ENCODE results near the gene GDAP1L1. TPM values are rescaled to one million over a fixed set of nuclear protein-coding genes. Genes with fewer than 3 reads are reported as not detected.

The GDAP1L1 gene
- total RNA-seq, 1 donor from 2014 or later: 0.26 TPM

DNA sequence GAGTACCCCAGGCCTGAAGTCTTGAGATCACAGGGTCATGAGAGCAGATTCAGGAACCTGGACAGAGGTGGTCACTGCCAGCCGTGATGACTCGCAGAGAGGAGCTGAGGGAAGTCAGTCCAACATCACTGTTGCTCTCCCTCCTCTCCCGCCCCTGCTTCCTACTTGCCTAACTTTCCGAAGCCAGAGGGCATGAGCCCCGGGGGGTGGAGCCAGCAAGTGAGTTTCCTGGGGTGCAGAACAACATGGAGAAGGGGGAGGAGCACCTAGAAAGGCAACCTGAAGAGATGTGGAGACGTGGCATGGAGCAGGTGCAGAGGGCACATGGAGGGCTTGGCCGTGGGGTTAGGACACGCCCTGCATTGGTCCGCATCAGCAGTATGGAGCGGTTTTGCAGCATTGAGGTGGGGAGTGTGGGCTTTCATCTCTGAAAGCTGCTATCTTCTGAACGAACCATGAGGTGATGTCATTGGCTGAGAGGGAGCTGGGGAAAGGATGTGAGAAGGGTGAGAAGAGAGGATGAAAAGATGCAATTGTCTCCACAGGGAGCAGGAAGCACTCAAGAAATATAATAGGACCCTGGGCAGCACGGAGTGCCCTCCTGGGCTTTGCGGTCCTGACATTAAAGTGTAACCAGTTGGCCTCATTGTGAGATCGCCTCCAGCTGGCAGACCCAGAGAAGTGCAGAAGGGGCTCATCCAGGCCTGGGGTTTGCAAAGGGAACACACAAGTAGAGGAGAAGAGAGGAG is 25.0 kb downstream of the GDAP1L1 start:
- no peak overlapping the region for H3K9ac ChIP-seq
- H3K79me2 ChIP-seq (ENCODE audit: low read depth): no peaks in the 10 kb centered on the region

DNA sequence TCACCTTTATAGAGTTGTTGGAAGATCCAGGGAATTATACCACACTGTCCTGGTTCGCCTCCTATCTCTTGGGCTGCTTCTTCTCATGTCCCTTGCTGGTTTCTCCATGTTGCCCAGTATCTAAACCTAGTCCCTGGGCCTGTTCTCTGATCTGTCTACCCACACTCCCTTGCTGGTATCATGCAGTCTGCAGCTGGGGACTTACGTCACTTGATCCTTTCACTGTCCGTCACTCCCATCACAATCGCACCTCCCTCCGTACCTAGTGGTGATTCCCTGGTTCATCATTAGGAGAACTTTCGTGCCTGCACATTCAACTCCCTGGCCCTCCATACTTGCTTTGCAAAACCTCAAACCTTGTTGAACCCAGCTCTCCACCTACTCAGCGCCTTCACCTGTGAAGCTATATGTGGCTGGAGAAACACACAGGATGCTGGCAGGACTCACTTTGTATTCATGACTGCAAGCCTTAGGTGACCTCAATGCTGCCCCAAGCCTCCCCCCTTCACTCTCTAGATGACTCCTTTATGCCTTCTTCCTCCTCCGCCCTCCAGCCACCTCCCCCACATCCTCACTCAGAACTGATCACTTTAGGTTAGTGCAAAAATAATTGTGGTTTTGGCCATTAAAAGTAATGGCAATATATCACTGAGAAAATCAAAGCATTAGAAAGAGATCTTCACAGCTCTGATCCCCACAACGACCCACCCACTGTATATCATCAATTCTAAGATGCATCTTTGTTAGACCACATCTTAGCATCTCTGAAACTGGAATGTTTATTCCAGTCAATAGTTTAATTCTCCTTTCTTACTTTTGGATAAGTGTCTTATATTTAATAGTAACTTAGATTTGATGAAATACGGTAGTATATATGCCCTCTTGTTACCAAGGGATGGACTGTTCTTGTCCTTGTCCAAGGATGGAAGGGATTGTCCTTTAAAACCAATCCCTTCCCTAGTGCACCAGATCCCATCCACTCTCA is 26.4 kb downstream of the GDAP1L1 start:
- H4K20me1 ChIP-seq (ENCODE audit: low read depth): no peaks in the 10 kb centered on the region
- H3K4me3 Mint-ChIP-seq: no peak overlapping the region
- TF ChIP-seq EZH2phosphoT487 (IDR thresholded peaks at IDR 0.05) (no peak), EZH2 (IDR thresholded peaks at IDR 0.05) (no peak)
- TF ChIP-seq, protein P1, sequence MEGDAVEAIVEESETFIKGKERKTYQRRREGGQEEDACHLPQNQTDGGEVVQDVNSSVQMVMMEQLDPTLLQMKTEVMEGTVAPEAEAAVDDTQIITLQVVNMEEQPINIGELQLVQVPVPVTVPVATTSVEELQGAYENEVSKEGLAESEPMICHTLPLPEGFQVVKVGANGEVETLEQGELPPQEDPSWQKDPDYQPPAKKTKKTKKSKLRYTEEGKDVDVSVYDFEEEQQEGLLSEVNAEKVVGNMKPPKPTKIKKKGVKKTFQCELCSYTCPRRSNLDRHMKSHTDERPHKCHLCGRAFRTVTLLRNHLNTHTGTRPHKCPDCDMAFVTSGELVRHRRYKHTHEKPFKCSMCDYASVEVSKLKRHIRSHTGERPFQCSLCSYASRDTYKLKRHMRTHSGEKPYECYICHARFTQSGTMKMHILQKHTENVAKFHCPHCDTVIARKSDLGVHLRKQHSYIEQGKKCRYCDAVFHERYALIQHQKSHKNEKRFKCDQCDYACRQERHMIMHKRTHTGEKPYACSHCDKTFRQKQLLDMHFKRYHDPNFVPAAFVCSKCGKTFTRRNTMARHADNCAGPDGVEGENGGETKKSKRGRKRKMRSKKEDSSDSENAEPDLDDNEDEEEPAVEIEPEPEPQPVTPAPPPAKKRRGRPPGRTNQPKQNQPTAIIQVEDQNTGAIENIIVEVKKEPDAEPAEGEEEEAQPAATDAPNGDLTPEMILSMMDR (IDR thresholded peaks at IDR 0.05): no peak
- no peaks in the 10 kb centered on the region for H3K27me3 ChIP-seq
- H3K9ac ChIP-seq: no peak overlapping the region
- no peaks in the 10 kb centered on the region for H3K36me3 Mint-ChIP-seq
- no peaks in the 10 kb centered on the region for H3K9me3 ChIP-seq (ENCODE audit: low read depth)
- no peak overlapping the region for H3K27ac ChIP-seq
- no peak overlapping the region for H3K27ac Mint-ChIP-seq
- H3K27me3 Mint-ChIP-seq (ENCODE audit: insufficient read depth, low read depth): peaks cover 3% of the 10 kb centered on the region
- H3K79me2 ChIP-seq (ENCODE audit: low read depth): no peaks in the 10 kb centered on the region
- H2AFZ ChIP-seq (replicated peaks): no peak overlapping the region
- no peaks in the 10 kb centered on the region for H3K4me1 ChIP-seq
- DNase-seq (ENCODE audit: low spot score): no peak
- H3K4me2 ChIP-seq: no peak overlapping the region
- no peak overlapping the region for H3K4me3 ChIP-seq
- no peaks in the 10 kb centered on the region for H3F3A ChIP-seq (ENCODE audit: low read depth)
- no peaks in the 10 kb centered on the region for H3K4me1 Mint-ChIP-seq
- H3K9me3 Mint-ChIP-seq: peaks cover 2% of the 10 kb centered on the region
- H3K36me3 ChIP-seq: no peaks in the 10 kb centered on the region

More for the DNA sequence above, 25.0 kb downstream of the GDAP1L1 start:
- H3K27ac Mint-ChIP-seq: no peak overlapping the region
- H4K20me1 ChIP-seq (ENCODE audit: low read depth): no peaks in the 10 kb centered on the region
- H3K27ac ChIP-seq: no peak overlapping the region
- H2AFZ ChIP-seq (replicated peaks): no peak overlapping the region
- TF ChIP-seq EZH2phosphoT487 (IDR thresholded peaks at IDR 0.05): no peak
- TF ChIP-seq, protein P1 (IDR thresholded peaks at IDR 0.05): peak; percentile 59
- no peak overlapping the region for H3K4me2 ChIP-seq
- no peaks in the 10 kb centered on the region for H3F3A ChIP-seq (ENCODE audit: low read depth)
- no peaks in the 10 kb centered on the region for H3K4me1 ChIP-seq
- no peaks in the 10 kb centered on the region for H3K9me3 ChIP-seq (ENCODE audit: low read depth)
- no peak overlapping the region for H3K4me3 Mint-ChIP-seq
- H3K4me1 Mint-ChIP-seq: no peaks in the 10 kb centered on the region
- H3K4me3 ChIP-seq: no peak overlapping the region
- H3K27me3 ChIP-seq: no peaks in the 10 kb centered on the region
- H3K9me3 Mint-ChIP-seq: peaks cover 2% of the 10 kb centered on the region
- peaks cover 5% of the 10 kb centered on the region for H3K27me3 Mint-ChIP-seq (ENCODE audit: insufficient read depth, low read depth)
- DNase-seq (ENCODE audit: low spot score): peak; percentile 52
- no peaks in the 10 kb centered on the region for H3K36me3 ChIP-seq
- H3K36me3 Mint-ChIP-seq: no peaks in the 10 kb centered on the region

DNA sequence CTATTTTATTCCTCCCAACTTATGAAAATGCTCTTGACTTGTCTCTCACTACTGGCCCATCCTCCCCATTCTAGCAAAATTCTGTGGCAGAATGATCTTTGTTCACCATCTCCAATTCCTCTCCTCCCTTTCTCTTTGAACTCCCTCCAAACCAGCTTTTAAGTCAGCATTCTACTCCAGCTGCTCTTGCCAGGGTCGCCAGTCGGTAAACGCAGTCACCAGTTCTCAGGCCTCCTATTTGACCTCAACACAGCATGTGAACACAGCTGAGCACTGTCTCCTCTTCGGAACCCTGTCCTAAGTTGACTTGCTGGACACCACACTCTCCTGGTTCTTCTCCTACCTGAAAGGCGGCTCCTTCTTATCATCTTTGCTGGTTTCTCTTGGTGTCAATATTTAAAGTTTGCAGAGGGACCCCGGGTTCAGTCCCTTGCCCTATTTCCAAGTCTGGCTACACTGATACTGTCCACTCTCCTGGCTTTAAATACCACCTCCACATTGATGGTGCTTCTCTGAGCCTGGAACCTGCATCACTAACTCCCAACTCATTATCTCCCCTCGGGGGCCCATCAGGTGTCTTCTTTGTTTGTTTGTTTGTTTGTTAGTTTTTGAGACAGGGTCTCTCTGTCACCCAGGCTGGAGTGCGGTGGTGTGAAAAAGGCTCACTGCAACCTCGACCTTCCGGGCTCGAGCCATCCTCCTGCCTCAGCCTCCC is 27.4 kb downstream of the GDAP1L1 start:
- H3K4me1 Mint-ChIP-seq: no peaks in the 10 kb centered on the region
- Histone ChIP-seq H3K79me2 (ENCODE audit: low read depth) (no peaks in the 10 kb centered on the region), H3K27me3 (no peaks in the 10 kb centered on the region), H2AFZ (replicated peaks) (no peak overlapping the region), H3K9me3 (ENCODE audit: low read depth) (no peaks in the 10 kb centered on the region), H3K4me2 (no peak overlapping the region), H3K27ac (no peak overlapping the region), H3K4me3 (no peak overlapping the region), H3K4me1 (no peaks in the 10 kb centered on the region), H4K20me1 (ENCODE audit: low read depth) (no peaks in the 10 kb centered on the region), H3K36me3 (no peaks in the 10 kb centered on the region), H3F3A (ENCODE audit: low read depth) (no peaks in the 10 kb centered on the region), H3K9ac (no peak overlapping the region)
- H3K27me3 Mint-ChIP-seq (ENCODE audit: insufficient read depth, low read depth): peaks cover 2% of the 10 kb centered on the region
- peaks cover under 1% of the 10 kb centered on the region for H3K9me3 Mint-ChIP-seq
- no peak overlapping the region for H3K4me3 Mint-ChIP-seq
- TF ChIP-seq, protein P1 (IDR thresholded peaks at IDR 0.05): no peak
- TF ChIP-seq EZH2phosphoT487 (IDR thresholded peaks at IDR 0.05) (no peak), EZH2 (IDR thresholded peaks at IDR 0.05) (no peak)
- no peaks in the 10 kb centered on the region for H3K36me3 Mint-ChIP-seq
- H3K27ac Mint-ChIP-seq: no peak overlapping the region
- no peak for DNase-seq (ENCODE audit: low spot score)

Measured in neural progenitor cell (in vitro differentiated cells).